HL-60/S4 treated with phorbol 12-myristate 13-acetate at 8.2 ng/mL for 4 days and 3 days (cell line): Measurements from ENCODE around the gene SPATA3.
"Not testable (repeated sequence)": the region's sequence is repeated elsewhere in the genome, so short reads cannot be mapped to it uniquely, and the experiment has no call there.

Experiments
- in situ Hi-C: fragments of 300-500 bp; cut with MboI; formaldehyde crosslinking; loops from 2 replicates; pipeline ENCODE4 v1.15.0; 2022; ENCODE audit warnings: low sequenced_read_pairs

The SPATA3 gene

DNA sequence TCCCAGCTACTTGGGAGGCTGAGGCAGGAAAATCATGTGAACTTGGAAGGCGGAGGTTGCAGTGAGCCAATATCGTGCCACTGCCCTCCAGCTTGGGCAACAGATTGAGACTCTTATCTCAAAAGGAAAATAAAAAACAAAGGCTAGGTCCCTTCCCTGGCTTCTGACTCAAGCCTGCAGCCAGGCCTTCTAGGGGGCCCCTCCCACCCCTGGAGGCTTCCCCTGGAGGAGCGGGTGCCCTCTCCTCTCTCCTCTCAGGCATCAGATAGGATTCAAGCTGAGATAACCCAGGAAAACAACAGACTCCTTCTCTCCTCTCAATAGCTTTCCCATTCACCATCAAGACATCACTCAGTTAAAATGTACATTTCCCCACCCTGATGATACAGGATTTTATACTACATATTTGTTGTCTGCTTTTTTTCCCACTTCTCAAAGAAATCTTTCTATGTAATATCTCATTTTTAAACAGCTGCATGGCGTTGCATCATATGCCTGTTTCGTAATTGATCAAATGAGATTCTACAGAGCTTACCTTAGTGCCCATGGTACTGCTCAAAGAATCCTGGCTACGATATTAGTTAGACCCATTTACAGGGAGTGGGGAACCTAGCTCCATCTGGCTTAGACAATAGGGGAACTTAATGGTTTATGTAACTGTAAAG is 20.8 kb downstream of the SPATA3 start:
- in situ Hi-C loops, result no loop called here

DNA sequence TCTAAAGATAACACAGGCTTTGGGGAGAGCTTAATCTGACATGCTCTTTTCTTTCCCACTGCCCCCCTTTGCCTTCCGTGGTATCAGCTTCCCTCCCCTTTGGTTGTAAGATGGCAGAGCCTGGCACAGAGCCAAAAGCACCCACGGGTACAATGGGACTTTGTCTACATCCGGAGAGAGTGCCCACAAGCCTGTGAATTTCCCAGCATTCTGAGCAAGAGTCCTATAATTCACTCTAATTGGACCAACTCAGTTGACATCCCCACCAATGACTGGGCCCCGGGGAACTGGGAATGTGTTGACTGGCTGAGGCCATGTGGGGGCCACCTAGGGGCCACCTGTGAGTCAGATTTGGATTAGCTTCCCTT is 21.3 kb downstream of the SPATA3 start:
- in situ Hi-C loops, result no loop called here

GRCh38 chr2:231018184-231018583 is 22.3 kb downstream of the SPATA3 start:
- in situ Hi-C loops, result no loop called here

- in situ Hi-C loops, result not testable (repeated sequence)
Measured at GRCh38 chr2:231025059-231025458, 29.1 kb downstream of the SPATA3 start.

DNA sequence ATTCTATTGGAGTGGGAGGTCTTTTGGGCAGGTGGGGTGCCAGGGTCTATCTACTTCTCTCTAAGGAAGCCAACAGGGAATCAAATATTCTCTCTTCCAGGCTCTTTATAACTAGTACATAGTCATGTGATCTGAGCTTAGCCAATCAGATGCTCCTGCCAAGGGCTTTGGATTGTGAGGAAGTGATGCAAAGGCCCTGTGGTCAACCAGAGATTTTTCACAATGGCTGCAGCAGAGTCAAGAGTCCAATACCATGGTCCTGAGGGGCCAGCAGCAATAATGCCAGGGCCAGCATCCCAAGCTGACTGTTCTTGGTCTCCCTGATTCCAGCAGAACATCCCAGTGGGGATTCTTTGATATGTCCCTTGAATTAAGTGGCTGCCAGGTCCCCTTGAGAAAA is 33.0 kb downstream of the SPATA3 start:
- in situ Hi-C loops, result no loop called here

- in situ Hi-C loops, result no loop called here
Measured at GRCh38 chr2:231029563-231029962, 33.6 kb downstream of the SPATA3 start.

GRCh38 chr2:231030725-231031124 is 34.8 kb downstream of the SPATA3 start:
- in situ Hi-C loops, result no loop called here

GRCh38 chr2:231032575-231033140 is 36.7 kb downstream of the SPATA3 start:
- in situ Hi-C loops, result no loop called here

GRCh38 chr2:231033147-231034132 is 37.5 kb downstream of the SPATA3 start:
- in situ Hi-C loops, result no loop called here

- in situ Hi-C loops, result no loop called here
Measured at GRCh38 chr2:231034291-231034882, 38.5 kb downstream of the SPATA3 start.

- in situ Hi-C loops, result no loop called here
Measured at GRCh38 chr2:231036131-231036530, 40.2 kb downstream of the SPATA3 start.

GRCh38 chr2:231036578-231037106 is 40.7 kb downstream of the SPATA3 start:
- in situ Hi-C loops, result no loop called here

- in situ Hi-C loops, result no loop called here
Measured at GRCh38 chr2:231037202-231037730, 41.3 kb downstream of the SPATA3 start, which contains the start of gene C2orf72. Gene C2orf72 (plus strand): TSS chr2:231037523. CDS start chr2:231037566, 43 bp downstream.

DNA sequence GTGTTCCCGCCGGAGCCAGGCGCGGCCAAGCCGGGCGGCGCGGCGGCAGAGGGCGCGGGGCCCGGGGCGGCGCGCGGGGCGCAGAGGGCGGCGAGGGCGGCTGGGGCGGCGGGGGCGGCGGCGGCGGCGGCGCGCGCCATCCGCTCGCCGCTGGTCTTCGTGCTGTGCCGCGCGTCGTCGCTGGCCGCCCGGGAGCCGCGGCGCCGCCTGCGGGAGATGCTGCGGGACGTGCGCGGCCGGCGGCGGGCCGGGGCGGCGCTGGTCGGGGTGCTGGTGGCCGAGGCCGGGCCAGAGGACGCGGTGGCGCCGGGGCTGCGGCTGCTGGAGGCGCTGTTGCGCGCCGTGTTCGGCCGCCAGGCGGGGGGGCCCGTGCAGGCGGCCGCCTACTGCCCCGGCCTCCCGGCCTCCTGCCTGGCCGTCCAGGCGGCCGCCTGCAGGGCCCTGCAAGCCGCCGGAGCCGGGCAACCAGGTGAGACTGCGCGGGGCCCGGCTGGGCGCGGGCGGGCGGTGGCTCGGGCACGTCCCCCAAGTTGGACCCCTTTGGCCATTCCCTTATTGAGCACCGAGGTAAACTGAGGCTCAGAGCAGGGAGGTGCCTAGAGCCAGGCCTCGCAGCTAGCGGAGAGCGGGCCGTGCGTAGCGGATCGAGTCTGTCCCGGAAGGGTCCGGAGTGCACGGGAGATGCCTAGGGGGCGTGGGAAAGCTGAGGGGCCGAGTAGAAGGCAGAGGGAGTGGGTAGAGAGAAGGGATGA is 42.0 kb downstream of the SPATA3 start:
- in situ Hi-C loops, result no loop called here

GRCh38 chr2:231038483-231039293 is 42.8 kb downstream of the SPATA3 start:
- in situ Hi-C loops, result no loop called here

DNA sequence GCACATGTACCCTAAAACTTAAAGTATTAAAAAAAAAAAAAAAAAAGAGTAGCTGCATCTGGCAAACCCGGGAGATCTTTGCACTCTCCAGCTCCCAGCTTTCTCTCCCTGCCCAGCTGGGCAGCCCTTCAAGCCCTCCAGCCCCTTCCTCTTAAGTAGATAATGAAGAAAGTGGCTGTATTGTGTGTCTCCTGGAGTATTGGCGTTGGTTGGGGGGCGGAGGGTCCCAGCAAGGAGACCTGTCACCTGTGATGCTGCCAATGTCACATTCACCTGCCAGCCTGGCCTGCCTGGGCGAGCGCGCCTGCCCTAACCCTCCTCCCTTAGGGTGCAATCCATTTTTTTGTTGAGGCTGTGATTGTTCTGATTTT is 43.4 kb downstream of the SPATA3 start:
- in situ Hi-C loops, result no loop called here

GRCh38 chr2:231039821-231040364 is 44.0 kb downstream of the SPATA3 start:
- in situ Hi-C loops, result no loop called here

DNA sequence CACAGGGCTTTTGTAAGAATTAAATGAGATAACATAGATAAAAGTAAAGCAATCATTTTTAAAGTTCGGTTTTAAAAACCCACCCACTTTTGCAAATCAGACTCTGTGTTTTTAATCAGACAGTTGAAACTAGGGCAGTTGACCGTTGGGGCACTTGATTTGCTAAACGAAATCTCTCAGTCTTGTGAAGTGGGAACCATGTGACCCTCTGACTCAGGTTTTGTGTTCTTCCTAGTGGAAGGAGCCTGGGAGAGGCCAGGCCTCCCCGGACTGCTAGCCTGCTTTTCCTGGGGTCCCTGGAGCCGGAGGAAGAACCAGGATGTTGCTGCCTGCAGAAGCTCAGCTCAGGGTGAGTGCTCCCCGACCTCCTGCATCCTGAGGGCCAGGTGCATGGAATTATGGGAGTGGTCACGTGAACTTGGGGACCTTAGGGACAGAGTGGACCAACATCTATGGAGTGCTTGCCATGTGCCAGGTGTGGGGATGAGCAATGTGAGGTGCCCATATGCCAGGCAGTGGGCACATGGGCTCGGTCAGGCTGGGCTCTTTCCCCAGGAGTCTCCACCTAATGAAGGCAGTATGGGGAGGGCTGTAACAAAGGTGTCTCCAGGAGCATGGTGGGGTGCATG is 45.3 kb downstream of the SPATA3 start:
- in situ Hi-C loops, result no loop called here

DNA sequence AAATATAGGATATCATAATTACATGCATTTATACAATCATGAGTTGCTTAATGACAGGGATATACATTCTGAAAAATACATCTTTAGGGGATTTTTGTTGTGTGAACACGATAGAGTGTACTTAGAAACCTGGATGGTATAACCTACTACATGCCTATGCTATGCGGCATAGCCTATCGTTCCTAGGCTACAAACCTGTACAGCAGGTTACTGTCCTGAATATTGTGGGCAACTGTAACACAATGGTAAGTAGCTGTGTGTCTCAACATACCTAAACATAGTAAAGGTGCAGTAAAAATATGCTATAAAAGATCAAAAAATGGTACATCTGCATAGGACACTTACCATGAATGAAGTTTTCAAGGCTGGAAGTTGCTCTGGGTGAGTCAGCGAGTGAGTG is 47.9 kb downstream of the SPATA3 start:
- in situ Hi-C loops, result no loop called here
